Stimulated activated CD8-positive, alpha-beta memory T cell treated with anti-CD3 and anti-CD28 coated beads, Interleukin-7, amount 100 ng/mL, for 48 hours (primary cell): ENCODE data around the gene LRRC75A.

Experiments used
- DNase-seq, 2 donors: peaks; one replicate each; pipeline ENCODE4 v3.0.0-alpha.2; 2020; ENCODE audit warnings: low read depth in 1 of 2; ENCODE audit errors: extremely low read depth in 1 of 2

The LRRC75A gene

DNA sequence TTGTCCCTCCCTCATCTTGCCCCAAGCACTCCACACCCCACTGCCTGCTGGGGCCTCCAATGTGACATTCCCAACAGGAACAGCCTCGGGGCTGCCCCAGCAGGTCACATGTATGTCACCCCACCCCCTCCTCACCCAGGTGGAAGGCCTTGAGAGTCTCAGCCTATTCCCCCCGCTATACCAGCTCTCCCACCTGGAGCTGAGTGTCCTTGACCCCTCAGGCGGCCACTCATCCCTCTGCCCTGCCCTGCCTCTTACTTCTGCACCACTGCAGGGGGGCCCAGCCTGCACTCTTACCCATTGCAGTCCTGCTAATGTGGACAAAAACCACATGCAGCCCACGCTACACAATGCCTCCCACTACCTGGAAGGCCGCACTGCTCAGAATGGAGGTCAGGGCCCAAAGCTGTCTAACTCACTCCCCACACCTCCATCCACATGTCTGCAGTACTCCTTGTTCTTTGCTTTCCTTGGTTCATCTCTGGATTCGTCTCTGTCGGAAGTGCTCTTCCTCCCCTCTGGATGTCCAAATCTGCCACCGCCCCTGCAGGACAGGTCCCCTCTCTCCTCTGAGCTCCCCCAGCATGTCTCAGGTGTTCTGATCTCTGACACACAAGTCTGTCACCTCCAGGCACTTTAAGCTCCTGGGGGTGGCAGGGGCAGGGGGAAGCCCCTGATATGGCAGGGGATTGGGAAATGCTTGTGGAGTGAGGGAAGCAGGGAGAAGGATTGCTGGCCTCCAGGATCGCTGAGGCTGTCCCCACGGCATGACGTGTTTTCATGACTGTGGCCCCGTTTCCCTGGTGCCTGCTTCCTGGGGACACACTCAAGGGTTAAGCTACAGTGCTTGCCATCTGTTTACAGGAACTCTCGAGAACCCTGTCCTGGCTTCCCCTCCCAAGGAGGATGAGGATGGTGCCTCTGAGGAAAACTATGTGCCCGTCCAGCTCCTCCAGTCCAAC is 55.8 kb downstream of the LRRC75A start:
- no peak for DNase-seq

- no peak for DNase-seq
These were observed 57.3 kb downstream of the LRRC75A start for GRCh38 chr17:16434662-16435061.

- no peak for DNase-seq
These were observed 58.5 kb downstream of the LRRC75A start for GRCh38 chr17:16433514-16433913.

- DNase-seq = no peak
These were observed 60.0 kb downstream of the LRRC75A start for GRCh38 chr17:16432017-16432416.

DNA sequence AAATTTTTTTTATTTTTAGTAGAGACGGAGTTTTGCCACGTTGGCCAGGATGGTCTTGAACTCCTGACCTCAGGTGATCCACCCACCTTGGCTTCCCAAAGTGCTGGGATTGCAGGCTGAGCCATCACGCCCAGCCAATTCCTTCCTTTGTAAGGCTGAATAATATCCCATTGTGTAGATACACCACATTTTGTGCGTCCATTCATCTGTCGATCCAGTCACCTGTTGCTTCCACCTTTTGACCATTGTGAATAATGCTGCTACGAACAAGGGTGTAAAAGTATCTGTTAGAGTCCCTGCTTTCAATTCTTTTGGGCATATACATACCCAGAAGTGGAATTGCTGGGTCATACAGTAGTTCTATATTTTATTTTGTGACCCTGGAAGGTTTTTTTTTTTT is 61.3 kb downstream of the LRRC75A start:
- DNase-seq = no peak

- no peak for DNase-seq
These were observed 62.9 kb downstream of the LRRC75A start for GRCh38 chr17:16429083-16429482.

DNA sequence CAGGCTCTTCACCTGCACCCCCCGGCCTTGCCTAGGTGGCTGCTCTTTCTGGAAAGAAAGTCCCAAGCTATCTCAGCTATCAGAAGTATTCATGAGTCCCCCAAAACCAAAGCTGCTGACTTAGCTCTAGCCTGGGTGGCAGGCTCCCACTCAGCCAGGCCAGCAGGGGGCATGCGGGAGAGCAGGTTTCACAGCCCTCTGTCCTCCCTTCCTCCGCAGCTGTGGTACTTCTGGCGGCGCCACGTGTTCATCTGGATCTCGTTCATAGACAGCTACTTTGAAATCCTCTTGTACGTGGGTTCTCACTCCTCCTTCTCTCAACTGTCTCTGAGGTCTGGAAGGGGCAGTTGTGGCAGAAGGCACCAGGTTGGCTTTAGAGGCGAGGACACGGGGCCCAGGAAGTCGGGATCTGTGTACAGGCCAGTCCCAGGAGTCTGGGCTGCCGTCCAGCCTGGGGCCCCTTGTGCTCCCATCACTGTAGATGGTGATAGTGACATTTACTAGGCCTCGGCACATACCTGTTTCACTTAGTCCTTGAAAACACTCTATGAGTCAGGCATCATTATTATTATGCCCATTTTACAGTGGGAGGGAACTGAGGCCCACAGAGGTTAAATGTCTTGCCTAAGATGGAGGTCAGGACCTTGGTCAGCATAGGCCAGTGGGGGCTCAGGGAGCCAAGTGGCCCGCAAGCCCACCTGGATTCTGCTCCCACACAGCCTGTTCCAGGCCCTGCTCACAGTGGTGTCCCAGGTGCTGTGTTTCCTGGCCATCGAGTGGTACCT is 63.7 kb downstream of the LRRC75A start:
- no peak for DNase-seq

DNA sequence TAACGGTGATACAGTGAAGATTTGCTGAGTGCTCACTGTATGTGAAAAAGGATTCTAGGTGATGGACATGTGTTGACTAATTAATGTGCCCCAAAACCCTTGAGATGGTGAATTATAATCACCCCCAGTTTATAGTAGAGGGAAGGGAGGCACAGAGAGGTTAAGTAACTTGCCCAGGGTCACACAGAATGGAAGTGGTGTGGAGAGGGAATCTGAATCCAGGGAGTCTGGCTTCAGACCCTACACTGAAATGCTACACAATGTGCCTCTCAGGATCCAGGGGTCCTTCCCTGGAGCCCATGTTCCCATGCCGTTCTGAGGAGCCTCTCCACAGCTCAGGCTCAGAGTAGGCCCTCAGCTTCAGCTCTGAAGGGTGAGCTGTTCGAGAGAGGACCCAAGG is 65.0 kb downstream of the LRRC75A start:
- no peak for DNase-seq

DNA sequence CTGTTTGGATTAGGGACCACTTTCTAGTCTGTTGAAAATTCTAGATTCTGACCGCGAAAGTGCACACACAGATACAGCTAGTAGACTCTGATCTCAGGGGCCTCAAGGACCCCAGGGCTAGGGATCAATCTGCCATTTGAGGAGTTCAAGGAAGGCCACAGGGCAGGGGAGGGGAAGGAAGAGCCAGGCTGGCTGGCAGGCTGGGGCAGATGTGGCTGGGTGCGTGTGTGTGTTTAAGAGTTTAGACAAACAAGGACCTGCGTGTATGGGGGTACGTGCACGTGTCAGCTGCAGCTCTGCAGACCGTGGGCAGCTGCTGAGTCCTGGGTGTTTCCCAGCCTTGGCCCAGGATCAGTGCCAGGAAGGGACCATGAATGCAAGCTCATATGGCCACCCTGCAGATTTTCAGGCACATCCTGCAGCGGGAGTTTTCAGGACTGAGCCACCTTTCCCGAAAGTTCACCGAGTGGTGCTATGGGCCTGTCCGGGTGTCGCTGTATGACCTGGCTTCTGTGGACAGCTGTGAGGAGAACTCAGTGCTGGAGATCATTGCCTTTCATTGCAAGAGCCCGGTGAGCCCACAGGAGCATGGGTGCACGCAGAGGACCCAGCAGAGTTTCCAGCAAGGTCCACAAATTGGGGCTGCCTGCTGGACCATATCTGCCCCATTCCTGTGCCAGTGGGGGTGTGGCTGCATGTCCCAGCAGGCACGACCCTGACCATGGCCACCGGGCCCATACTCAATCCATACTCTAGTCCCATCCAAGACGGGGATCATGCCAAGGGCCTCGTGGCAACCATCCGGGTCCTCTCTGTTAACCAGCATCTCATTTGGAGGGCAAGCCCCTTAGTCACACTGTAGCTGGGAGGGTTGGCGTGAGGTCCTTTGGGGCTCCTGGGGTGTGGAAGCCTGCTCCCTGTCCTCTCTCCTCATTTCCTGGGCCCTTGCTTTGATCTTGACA is 66.0 kb downstream of the LRRC75A start:
- DNase-seq = no peak

- no peak for DNase-seq
These were observed 66.8 kb downstream of the LRRC75A start for GRCh38 chr17:16425202-16425601.

DNA sequence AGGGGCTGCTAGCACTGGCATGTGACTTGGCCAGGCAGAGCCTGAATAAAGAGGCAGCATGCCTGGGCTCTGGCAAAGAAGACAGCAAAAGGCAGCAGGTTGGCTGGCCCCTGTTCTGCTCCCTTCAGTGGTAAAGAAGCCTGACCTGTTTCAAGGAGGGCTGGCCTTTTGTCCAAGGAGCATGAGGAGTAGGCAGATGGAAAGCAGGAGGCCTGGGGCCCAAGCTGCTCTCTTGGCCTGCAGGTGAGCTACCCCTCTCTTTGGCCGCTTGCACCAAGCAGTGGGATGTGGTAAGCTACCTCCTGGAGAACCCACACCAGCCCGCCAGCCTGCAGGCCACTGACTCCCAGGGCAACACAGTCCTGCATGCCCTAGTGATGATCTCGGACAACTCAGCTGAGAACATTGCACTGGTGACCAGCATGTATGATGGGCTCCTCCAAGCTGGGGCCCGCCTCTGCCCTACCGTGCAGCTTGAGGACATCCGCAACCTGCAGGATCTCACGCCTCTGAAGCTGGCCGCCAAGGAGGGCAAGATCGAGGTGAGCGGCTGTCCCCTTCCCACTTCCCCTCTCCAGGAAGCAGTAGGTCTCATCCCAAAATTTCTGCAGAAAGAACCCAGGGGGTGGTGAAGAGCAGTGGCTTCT is 68.6 kb downstream of the LRRC75A start:
- no peak for DNase-seq

- DNase-seq = no peak
These were observed 69.6 kb downstream of the LRRC75A start for GRCh38 chr17:16422416-16422815.

GRCh38 chr17:16419929-16420271 is 72.1 kb downstream of the LRRC75A start:
- DNase-seq = no peak

DNA sequence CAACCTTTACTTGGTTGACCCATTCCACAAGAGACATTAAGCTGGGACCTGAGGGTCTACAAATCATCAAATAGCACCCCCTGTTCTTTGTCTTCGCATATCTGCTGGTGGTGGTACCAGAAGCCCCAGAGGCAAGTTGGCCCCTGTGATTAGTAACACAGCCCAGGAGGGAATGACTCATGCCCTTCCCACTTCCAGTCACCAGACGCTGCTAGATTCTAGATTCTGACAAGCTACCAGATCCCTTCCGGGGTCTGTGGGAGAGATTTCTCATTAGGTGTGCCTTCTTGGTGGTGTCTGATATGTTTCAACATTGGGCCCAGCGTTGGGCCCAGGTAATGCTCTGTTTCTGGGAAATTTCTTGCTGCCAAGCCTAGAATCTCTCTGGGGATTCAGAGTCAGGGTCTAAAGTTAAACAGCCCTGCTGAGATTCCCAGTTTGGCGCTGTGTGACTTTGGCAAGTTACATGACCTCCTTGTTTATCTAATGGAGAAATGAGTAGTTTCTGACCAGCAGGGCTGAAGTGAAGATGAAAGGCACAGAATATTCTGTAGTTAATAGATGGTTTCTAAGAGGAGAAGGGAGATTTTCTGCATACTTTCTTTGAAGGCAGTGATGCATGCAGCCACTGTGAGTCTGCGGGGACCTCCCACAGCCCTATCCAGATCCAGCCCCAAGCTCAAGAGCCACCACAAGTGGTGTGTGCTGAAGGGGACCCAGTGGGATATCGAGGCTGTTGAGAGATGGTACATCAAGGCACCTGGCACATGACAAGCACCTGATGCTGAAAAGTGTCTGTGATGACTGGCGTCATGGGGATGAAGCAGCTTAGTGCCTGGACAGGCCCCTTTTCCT is 72.7 kb downstream of the LRRC75A start:
- peak in 1 of 2 donors; percentile 82 for DNase-seq

DNA sequence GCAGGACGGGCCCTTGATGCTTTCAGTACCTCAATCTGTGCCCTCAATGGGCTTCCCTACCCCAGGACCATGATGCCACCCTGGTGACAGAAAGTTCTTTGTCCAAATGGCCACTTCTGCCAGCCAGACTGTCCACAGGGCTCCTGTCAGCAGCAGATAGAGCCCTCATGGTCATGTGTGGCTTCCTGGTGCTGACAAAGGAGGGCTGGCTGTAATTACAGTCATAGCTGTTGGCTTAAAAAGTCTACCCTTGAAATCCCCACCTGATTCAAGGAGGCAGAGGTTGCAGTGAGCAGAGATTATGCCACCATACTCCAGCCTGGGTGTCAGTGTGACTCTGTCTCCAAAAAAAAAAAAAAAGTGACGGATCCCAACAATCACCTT is 73.3 kb downstream of the LRRC75A start:
- DNase-seq = no peak

DNA sequence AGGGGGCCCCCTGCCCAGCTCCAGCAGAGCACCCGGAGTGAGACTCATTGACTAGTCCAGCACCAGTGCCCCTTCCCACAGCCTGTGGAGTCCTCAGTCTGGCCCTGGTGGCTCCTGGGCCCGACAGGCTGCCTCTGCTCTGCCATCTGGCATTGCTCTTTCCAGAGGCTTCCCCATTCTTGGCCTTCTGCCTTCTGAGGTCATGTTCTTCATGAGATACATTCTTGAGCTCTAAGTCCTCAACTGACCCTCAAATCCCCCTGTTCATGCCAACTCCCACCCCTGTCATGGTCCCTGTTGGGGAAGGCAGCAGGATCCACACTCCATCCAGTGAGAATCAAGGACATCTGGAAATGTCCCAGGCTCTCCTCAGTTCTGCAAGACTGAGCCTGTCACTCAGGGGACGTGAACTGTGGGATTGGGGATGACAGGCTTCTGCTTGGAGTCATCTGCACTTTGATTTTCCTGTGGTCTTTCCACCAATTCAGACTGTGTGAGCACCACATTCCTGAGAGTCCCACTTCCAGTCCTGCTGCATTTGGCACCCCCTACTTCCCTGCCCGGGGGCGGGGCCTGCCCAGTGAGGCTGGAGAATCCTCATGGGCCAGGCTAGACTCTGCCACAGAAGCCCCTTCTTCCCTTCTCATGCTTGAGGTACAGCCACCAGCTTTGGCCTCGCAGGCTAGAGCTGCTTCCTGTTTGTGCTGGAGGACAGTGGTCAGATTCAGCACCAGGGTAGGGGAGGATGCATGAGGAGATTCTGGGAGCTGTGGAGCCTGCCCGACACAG is 73.9 kb downstream of the LRRC75A start:
- no peak for DNase-seq

DNA sequence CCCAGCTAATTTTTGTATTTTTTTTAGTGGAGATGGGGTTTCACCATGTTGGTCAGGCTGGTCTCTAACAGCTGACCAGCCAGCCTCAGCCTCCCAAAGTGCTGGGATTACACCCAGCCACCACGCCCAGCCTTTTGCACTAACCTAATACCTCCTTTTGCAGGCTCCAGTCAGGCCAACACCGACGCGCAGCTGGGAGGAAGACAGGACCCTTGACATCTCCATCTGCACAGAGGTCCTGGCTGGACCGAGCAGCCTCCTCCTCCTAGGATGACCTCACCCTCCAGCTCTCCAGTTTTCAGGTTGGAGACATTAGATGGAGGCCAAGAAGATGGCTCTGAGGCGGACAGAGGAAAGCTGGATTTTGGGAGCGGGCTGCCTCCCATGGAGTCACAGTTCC is 74.6 kb downstream of the LRRC75A start:
- DNase-seq = no peak

DNA sequence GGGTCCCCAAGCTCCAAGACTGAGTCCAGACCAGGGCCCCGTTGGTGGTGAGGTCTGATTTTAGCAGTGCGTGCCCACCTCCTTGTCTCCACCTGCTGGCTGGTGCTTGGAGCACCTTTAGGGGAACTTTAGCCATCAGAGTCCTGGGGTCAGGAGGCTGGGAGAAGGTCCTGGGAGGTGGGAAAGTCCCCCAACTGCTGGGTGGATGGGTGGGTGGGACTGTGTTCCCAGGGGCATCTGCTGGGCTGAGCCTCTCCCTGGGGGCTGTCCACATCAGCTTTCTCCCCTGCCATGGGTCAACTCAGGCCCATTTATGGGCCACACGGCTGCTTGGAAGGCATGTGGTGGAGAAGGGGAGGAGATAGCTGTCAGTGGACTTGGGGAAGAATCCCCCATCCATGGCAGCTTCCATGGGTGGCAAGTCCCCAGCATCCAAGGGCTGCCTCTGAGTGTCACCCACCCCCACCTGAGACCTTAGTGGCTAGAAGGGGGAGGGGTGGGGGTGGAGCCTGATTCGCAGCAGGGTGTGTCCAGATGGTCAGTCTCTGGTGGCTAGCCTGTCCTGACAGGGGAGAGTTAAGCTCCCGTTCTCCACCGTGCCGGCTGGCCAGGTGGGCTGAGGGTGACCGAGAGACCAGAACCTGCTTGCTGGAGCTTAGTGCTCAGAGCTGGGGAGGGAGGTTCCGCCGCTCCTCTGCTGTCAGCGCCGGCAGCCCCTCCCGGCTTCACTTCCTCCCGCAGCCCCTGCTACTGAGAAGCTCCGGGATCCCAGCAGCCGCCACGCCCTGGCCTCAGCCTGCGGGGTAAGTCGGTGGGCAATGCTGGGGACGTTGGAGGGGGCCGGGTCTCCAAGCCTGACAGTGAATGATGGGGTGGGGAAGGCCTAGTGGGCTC is 76.7 kb downstream of the LRRC75A start, which contains the start of gene TRPV2:
TSS of gene TRPV2 (plus strand) at position 541 of the 894 bp plus-strand sequence. CDS start 2,098 bp downstream, outside the sequence.
- DNase-seq = peak in 1 of 2 donors; percentile 44
